NCI-H69 (cell line): ENCODE results near the gene MFN1.
"Not testable (repeated sequence)": the region's sequence is repeated elsewhere in the genome, so short reads cannot be mapped to it uniquely, and the experiment has no call there.

Experiments
- DNase-seq: peaks from one replicate; lab custom pipeline; 2025; lab: John Stamatoyannopoulos, UW

MFN1 gene

DNA sequence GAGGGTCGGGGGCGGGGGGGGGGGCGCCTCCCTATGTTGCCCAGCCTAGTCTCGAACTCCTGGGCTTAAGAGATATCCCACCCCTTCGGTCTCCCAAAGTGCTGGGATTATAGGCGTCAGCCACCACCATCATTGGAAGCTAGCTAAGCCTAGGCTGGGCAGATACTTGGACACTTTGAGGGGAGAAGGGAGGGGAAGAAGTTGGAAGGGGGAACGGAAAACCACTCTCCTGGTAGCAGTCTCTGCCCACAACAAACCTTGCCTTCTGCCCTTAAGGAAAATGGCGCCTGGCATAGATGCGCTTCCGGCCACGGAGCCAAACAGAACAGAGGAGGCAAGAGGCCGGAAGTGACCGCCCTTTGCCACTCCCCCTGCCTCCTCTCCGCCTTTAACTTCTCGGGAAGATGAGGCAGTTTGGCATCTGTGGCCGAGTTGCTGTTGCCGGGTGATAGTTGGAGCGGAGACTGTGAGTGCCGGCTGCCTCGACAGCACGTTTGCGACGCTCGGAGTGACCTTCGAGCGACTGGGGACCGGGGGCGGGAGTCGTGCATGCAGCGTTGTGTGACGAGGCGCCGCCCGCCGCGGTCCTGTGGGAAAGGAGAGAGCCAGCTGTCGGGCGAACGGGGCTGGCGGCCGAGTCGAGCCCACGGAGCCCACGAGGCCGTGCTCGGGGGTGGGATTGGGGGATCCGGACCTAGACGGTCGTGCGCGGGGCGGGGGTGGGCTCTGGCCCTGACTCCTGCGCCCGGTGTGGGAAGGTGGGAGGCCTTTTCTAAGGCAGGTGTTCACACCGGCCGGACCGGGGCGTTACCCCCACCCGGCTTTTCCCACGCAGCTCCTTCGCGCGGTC is at the start of gene MFN1:
MFN1 (plus strand) TSS at position 365 of the 850 bp plus-strand sequence. CDS start 1,143 bp downstream, outside the sequence.
- DNase-seq = peak; percentile 99

- no peak for DNase-seq
These were observed 49.4 kb upstream of the MFN1 start for GRCh38 chr3:179297971-179298725.

DNA sequence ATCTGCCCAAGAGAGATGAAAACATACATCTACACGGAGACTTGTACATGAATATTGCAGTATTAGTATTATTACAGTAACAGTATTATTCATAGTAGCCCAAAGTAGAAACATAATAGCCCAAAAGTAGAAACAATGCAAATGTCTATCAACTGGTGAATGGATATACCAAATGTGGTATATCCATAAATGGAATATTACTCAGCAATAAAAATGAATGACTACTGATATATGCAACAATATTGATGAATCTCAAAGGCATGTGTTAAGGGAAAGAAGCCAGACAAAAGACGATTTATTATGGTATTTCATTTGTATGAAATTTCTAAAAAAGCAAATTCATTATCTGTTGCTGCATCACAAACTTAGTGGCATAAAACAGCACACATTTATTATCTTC is 48.2 kb upstream of the MFN1 start:
- no peak for DNase-seq

DNA sequence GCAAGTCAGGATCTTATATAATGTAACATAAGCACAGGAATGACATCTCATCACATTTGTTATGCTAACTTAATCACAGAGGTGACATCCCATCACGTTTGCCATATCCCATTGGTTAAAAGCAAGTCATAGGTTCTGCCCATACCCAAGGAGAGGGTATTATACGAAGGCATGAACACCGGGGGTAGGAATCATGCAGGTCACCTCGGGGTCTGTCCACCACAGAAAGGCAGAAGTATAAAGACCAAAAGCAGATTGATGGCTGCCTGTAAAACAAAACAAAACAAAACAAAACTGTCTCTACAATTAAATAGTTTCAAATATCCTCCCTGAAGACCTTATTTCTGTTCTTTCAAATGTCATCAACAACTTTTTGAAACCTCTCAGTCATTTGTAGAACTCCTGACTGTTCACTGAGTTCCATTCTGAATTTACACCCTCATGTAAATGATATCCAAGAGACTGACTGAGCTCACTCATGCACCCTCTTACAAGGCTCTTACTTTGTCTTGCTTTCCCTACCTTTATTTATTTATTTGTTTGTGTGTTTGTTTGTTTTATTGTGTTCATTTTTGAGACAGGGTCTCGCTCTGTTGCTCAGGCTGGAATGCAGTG is 47.4 kb upstream of the MFN1 start:
- no peak for DNase-seq

- DNase-seq = no peak
These were observed 45.9 kb upstream of the MFN1 start for GRCh38 chr3:179301645-179302044.

DNA sequence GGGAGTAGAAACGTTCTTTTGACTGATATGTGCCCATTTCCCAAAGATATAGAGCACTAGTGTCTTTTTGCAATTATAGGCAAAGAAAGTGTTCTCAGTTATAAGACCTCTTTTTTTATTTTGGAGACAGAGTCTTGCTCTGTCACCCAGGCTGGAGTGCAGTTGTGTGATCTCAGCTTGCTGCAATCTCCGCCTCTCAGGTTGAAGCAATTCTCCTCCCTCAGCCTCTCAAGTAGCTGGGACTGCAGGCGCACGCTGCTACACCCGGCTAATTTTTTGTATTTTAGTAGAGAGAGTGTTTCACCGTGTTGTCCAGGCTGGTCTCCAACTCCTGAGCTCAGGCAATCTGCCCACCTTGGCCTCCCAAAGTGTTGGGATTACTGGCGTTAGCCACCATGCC is 45.4 kb upstream of the MFN1 start:
- no peak for DNase-seq

DNA sequence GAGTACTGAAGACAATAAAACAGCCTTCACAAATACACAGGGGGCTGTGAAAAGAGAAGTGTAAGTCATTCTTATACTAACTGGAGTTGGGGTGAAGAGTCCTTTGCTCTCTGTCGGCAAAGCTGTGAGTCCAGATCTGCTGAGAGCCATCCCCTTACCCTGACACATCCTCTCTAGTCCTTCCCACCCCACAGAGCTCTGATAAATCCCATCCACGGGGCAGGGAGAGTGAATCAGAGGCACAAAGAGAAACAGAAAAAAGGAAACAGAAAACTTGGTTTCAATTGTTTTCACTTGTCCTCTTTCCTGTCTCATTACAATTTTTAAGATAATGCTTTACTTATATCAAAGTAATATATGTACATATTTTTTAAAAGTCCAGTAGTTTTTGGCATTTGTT is 42.9 kb upstream of the MFN1 start:
- no peak for DNase-seq

DNA sequence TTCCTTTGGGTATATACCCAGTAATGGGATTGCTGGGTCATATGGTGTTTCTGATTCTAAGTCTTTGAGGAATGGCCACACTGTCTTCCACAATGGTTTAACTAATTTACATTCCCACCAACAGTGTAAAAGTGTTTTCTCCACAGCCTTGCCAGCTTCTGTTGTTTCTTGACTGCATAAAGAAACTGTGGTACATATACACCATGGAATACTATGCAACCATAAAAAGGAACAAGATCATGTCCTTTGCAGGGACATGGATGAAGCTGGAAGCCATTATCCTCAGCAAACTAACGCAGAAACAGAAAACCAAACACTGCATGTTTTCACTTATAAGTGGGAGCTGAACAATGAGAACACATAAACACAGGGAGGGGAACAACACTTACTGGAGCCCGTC is 40.1 kb upstream of the MFN1 start:
- not testable (repeated sequence) for DNase-seq

- no peak for DNase-seq
These were observed 39.5 kb upstream of the MFN1 start for GRCh38 chr3:179308001-179308400.

GRCh38 chr3:179309225-179310078 is 38.1 kb upstream of the MFN1 start:
- DNase-seq = no peak

DNA sequence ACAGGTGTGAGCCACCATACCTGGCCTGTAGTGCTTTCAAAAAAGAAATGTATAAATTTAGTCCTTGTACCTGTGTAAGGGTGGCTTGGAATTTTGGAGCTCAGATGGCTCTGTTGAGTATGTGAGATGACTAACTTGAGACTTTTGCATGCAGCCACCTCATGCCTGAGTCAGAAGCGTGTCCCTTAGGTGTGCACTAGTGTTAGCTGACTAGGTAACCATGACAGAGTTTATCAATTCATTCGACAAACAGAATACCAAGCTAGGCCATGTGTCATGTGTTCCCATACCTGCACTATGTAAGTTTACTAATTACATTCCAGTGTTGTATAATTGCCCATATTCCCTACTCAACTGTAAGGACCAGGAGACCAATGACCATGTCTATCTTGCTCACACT is 28.6 kb upstream of the MFN1 start:
- no peak for DNase-seq

- peak; percentile 73 for DNase-seq
These were observed 25.7 kb upstream of the MFN1 start for GRCh38 chr3:179321668-179322285.

GRCh38 chr3:179322286-179323196 is 25.0 kb upstream of the MFN1 start, which contains the start of gene ZNF639:
TSS of gene ZNF639 (plus strand) at chr3:179323031. CDS start at chr3:179328294, 5,263 bp downstream.
- DNase-seq = peak; percentile 97

GRCh38 chr3:179323197-179324110 is 24.1 kb upstream of the MFN1 start:
- DNase-seq = peak; percentile 88

DNA sequence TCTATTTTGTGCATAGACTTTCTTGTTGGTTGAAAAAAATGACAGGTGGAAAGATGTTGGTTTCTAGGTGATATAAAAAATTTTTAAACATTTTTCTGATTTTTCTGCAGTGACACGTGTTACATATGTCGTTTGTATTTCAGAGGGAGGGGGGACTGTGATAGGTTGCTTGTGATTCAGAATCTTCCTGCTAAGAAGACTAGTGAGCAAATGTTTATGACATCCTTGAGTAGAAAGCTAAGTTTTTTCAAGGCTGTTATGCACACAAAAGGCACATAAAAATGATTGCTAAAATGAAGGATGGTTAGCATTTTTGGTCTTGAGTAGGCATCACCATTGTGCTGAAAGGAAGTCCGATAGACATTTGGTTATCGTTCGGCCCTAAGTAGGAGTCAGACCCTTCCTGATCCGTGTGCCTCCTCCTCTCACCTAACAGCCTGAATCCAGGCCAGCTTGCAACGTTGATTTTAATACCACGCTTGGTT is 23.2 kb upstream of the MFN1 start:
- peak; percentile 64 for DNase-seq

GRCh38 chr3:179330438-179330837 is 17.1 kb upstream of the MFN1 start:
- no peak for DNase-seq

GRCh38 chr3:179332240-179332639 is 15.3 kb upstream of the MFN1 start:
- no peak for DNase-seq

DNA sequence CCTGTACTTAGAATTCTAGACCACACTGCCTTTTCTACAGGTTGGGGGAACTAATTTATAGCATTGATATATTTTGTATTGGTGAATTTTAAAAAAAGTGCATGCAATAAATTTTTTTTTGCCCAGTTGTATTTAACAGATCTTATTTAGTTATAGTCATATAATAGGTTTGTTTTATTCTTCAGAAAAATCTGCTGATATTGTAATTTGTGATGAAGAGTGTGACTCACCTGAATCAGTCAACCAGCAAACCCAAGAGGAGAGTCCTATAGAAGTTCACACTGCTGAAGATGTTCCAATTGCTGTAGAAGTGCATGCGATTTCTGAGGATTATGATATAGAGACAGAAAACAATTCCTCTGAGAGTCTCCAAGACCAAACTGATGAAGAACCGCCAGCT is 14.4 kb upstream of the MFN1 start:
- no peak for DNase-seq

DNA sequence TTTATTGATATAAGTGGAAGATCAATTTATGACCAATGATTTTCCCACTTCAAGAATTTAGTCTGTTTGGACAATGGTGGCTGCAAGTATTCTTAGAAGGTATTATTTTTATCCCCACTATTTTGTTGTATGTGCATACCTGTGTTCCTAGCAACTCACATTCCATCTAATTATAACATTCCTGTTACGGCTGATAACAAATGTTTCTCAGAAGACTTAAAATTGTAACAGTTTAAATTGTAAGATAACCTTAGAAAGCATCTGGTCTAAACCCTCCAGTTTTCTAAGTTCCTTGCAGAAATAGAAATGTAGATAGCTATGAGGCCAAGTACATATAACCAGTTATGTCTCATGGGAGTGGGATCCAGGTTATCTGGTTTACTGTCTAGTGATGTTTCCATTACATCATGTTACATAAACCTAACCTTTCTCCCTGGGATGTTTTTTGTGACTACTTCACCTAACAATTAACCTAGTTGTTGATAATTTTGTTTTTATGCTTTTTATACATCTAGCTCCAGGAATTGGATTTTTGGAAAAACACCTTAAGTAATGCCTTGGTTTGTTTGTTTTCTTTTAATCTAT is 11.1 kb upstream of the MFN1 start:
- DNase-seq = no peak
